LoVo (cell line): ENCODE results near the gene CSRNP3.

Source experiments
- DNase-seq: peaks from one replicate; pipeline ENCODE4 v3.0.0-alpha.2; 2016; ENCODE audit warnings: low spot score

The CSRNP3 gene

GRCh38 chr2:165686800-165687199, 217.3 kb downstream of the CSRNP3 start:
- no peak for DNase-seq

- no peak for DNase-seq
Observed at GRCh38 chr2:165687426-165688002, 218.0 kb downstream of the CSRNP3 start.

GRCh38 chr2:165691615-165692014, 222.1 kb downstream of the CSRNP3 start:
- DNase-seq, result no peak

- DNase-seq, result no peak
Observed at GRCh38 chr2:165692906-165693305, 223.4 kb downstream of the CSRNP3 start.

GRCh38 chr2:165693838-165694237, 224.3 kb downstream of the CSRNP3 start:
- DNase-seq, result no peak

- DNase-seq, result no peak
Observed at GRCh38 chr2:165697748-165698443, 228.4 kb downstream of the CSRNP3 start.

- peak; percentile 28 for DNase-seq
Observed at GRCh38 chr2:165698444-165698884, 229.0 kb downstream of the CSRNP3 start.

- DNase-seq, result no peak
Observed at GRCh38 chr2:165699946-165700345, 230.4 kb downstream of the CSRNP3 start.

- no peak for DNase-seq
Observed at GRCh38 chr2:165700531-165700930, 231.0 kb downstream of the CSRNP3 start.

GRCh38 chr2:165701147-165701546, 231.6 kb downstream of the CSRNP3 start:
- no peak for DNase-seq

GRCh38 chr2:165706960-165707487, 237.5 kb downstream of the CSRNP3 start:
- DNase-seq, result no peak

GRCh38 chr2:165716091-165716490, 246.6 kb downstream of the CSRNP3 start:
- DNase-seq, result no peak

- DNase-seq, result no peak
Observed at GRCh38 chr2:165718610-165719210, 249.2 kb downstream of the CSRNP3 start.

GRCh38 chr2:165720511-165720910, 251.0 kb downstream of the CSRNP3 start:
- DNase-seq, result no peak

- no peak for DNase-seq
Observed at GRCh38 chr2:165725421-165725820, 255.9 kb downstream of the CSRNP3 start.
